ENCODE results near the gene OR6J1.
A peak's percentile ranks its signal among the peaks of the same experiment; 100 is the strongest.
"Not testable (repeated sequence)": the region's sequence is repeated elsewhere in the genome, so short reads cannot be mapped to it uniquely, and the experiment has no call there.

OR6J1 gene

DNA sequence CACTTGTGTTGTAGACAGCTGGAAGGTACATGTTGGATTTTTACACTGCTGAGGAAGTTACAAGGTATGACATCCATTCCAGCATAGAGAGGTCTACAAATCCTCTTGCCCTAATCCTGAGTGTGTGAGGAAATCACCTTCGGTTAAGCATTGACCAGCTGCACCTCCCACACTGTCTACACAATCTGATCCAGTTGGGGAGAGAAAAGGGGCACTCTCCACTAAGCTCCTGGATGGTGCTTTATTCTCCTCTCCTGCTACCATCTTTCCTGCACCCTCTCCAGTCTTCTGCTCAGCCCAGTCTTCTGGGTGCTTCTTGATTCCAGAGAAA, at the start of gene OR6J1:
Gene OR6J1, minus strand, starts transcription at position 48 of the 331 bp plus-strand sequence. CDS start 9,541 bp downstream, outside the sequence.
- DNase-seq (ENCODE audit: low read depth), result no peak

DNA sequence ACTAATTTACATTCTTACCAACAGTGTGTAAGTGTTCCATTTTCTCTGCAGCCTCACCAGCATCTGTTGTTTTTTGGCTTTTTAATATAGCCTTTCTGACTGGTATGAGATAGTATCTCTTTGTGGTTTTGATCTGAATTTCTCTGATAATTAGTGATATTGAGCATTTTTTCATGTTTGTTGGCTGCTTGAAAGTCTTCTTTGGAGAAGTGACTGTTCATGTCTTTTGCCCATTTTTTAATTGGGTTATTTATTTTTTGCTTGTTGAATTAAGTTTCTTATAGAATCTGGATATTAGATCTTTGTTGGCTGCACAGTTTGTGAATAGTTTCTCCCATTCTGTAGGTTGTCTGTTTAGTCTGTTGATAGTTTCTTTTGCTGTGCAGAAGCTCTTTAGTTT, 48.0 kb upstream of the OR6J1 start:
- no peak for DNase-seq (ENCODE audit: low read depth)

DNA sequence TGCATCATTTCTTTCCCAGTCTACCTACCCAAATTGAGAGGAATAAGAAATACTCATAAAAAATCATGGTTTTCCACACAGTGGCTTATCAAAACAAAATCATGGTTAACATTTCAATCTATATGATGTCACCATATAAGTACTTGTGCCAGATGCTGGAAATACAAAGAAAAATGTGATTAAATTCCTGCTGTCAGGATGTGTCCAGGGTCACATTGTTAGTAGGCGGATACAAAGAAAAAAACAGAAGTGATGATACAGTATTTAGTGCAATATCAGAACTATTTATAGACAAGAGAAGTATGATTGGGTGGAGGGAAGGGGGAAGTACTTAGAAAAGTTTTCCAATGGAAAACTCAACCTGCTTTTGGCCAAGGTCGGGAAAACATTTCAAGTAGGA, 47.0 kb upstream of the OR6J1 start:
- no peak for DNase-seq (ENCODE audit: low read depth)

DNA sequence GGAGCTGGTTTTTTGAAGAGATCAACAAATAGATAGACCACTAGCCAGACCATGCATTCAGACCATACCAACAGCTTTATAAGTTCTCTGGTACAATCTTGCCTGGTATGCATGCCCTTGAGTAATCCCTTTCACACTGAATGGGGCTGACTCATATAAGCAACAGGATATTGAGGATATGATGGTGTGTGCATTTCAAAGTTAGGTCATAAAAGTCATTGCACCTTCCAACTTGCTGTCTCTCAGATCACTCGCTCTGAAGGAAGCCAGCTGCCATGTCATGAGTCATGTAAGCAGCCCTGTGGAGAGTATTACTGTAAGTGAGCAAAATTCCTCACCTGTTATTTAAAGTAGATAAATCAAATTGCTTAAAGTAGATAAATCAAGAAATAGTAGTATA, 45.0 kb upstream of the OR6J1 start:
- no peak for DNase-seq (ENCODE audit: low read depth)

DNA sequence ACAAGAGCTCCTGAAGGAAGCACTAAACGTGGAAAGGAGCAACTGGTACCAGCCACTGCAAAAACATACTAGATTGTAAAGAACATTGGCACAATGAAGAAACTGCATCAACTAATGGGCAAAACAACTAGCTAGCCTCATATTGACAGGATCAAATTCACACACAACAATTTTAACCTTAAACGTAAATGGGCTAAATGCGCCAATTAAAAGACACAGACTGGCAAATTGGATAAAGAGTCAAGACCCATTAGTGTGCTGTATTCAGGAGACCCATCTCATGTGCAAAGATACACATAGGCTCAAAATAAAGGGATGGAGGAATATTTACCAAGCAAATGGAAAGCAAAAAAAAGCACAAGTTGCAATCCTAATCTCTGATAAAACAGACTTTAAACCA, 43.8 kb upstream of the OR6J1 start:
- not testable (repeated sequence) for DNase-seq (ENCODE audit: low read depth)

DNA sequence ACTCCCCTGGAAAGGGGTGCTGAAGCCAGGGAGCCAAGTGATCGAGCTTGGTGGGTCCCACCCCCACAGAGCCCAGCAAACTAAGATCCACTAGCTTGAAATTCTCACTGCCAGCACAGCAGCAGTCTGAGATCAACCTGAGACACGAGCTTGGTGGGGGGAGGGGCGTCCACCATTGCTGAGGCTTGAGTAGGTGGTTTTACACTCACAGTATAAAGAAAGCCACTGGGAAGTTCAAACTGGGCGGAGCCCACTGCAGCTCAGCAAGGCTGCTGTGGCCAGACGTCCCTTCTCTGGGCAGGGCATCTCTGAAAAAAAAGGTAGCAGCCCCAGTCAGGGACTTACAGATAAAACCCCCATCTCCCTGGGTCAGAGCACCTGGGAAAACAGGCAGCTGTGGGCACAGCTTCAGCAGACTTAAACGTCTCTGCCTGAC, 42.0 kb upstream of the OR6J1 start:
- not testable (repeated sequence) for DNase-seq (ENCODE audit: low read depth)

DNA sequence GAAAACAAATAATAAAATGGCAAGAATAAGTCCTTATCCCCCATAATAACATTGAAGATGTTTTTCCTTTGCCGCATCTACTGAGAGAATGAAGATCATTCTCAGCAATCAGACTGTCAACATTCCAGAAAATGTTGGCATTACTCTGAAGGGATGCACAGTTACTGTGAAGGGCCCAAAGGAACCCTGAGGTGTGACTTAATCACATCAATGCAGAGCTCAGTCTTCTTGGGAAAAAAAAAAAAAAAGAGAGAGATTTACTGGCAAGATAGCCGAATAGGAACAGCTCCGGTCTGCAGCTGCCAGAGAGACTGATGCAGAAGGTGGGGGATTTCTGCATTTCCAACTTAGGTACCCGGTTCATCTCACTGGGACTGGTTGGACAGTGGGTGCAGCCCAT, 41.3 kb upstream of the OR6J1 start:
- DNase-seq (ENCODE audit: low read depth), result no peak

DNA sequence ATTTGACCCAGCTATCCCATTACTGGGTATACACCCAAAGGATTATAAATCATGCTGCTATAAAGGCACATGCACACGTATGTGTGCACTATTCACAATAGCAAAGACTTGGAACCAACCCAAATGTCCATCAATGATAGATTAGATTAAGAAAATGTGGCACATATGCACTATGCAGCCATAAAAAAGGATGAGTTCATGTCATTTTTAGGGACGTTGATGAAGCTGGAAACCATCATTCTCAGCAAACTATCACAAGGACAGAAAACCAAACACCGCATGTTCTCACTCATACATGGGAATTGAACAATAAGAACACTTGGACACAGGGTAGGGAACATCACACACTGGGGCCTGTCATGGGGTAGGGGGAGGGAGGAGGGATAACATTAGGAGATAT, 39.3 kb upstream of the OR6J1 start:
- DNase-seq (ENCODE audit: low read depth), result not testable (repeated sequence)

DNA sequence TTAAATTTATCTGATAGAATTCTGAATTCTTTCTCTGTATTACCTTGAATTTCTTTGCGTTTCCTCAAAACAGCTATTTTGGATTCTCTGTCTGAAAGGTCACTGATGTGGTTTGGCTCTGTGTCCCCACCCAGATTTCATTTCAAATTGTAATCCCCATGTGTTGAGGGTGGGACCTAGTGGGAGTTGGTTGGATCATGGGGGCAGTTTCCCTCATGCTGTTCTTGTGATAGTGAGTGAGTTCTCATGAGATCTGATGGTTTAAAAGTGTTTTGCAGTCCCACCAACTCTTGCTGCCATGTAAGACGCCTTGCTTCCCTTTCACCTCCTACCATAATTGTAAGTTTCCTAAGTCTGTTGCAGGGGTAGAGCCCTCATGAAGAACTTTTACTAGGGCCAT, 34.1 kb upstream of the OR6J1 start:
- DNase-seq (ENCODE audit: low read depth), result no peak

DNA sequence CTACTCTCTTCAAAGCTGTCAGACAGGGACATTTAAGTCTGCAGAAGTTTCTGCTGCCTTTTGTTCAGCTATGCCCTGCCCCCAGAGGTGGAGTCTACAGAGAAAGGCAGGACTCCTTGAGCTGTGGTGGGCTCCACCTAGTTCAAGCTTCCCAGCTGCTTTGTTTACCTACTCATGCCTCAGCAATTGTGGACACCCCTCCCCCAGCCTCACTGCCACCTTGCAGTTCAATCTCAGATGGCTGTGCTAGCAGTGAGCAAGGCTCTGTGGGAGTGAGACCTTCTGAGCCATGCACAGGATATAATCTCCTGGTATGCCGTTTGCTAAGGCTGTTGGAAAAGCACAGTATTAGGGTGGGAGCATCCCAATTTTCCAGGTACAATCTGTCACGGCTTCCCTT, 33.4 kb upstream of the OR6J1 start:
- not testable (repeated sequence) for DNase-seq (ENCODE audit: low read depth)

DNA sequence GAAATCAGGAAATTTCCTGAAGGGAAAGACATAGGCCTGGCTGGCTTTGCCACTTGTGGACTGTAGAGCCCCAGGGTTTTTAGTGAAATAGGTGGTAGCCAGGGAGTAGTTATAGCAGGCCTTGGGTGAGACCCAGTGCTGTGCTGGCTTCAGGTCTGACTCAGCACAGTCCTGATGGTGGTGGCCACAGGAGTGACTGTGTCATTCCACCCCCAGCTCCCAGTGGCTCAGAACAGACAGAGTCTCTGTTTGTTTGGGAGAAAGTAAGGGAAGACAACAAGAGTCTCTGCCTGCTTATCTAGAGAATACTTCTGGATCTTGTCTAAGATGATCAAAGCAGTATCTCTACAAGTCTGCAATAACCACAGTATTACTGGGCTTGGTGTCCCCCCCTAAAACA, 27.5 kb upstream of the OR6J1 start:
- no peak for DNase-seq (ENCODE audit: low read depth)

DNA sequence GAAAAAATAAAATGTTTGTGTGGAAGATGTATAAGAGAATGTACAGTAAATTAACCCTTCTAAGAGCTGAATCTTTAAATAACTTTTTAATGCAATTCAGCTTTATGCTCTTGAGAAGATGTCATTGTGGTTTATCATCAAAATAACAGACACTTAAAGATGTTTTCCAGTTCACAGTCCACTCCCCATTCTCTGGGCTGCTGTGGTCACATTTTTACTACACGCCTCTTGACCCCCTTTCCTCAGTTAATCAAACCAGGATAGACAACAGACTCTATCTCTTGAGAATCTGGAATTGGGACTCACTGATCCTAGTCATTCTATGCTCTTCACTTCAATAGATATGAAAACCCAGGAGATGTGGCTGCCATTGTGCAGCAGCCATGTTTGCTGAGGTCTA, 24.7 kb upstream of the OR6J1 start:
- DNase-seq (ENCODE audit: low read depth), result no peak

DNA sequence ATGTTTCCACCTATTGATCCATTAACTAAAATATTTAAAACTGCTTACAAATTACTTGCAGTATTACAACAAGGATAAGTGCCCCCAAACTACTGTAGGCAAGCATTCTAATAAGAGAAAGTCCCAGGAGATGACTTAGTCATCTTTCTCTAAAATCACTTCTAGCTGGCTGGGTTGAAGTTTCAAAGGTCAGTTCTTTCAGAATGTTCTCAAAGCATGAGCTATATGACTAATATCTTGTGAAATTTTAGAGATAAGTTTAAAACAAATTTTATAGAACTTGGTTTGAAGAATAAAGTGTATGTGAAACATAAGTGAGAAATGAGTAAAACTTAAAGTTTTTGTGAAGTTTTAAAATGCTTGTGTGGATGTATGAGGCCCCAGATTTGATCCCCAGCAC, 24.3 kb upstream of the OR6J1 start:
- DNase-seq (ENCODE audit: low read depth), result no peak

DNA sequence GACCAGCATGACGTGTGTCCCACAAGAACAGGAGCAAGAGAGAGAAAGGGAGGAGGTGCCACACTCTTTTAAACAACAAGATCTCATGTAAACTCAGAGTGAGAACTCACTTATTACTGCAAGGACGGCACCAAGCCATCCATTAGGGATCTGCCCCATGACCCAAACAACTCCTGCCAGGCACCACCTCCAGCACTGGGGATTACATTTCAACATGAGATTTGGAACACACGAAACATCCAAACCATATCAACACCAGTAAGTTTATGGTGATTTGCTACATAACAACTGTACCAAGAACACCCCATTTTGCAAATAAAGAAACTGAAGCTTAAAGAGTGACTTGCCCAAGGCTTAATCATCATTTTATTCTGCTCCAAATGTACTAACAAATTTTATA, 23.7 kb upstream of the OR6J1 start:
- DNase-seq (ENCODE audit: low read depth), result no peak

DNA sequence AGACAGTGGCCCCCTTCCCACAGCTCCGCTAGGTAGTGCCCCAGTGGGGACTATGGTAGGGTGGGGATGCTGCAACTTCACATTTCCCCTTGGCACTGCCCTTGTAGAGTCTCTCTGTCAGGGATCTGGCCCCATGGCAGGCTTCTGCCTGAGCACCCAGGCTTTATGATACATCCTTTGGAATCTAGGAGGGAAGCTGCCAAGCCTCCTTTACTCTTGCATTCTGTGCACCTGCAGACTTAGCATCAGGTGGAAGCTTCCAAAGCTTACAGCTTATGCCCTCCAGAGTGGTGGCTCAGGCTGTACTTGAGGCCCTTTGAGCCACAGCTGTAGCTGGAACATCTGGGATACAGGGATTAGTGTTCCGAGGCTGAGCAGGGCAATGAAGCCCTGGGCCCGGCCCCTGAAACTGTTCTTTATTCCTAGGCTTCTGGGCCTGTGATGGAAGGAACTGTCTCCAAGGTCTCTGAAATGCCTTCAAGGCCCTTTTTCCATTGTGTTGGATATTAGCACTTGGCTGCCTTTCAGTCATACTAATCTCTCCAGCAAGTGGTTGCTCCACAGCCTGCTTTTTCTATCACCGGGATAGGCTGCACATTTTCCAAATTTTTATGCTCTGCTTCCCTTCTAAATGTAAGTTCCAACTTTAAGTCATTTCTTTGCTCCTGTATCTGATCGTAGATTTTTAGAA, 22.2 kb upstream of the OR6J1 start:
- no peak for DNase-seq (ENCODE audit: low read depth)

DNA sequence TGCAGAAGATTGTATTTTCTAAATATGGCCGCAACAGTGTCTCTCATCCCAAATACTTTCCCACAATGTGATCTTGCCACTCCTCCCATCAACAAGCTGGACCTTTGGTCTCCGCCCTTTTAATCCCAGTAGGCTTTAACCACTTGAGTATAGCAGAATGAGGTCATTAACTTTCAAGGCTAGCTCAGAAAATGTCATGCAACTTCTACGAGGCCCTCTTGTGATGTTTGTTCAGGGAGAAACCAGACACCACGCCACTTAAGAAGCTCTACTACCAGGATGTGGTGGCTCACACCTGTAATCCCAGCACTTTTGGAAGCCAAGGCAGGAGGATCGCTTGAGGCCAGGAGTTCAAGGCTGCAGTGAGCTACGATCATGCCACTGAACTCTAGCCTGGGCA, 20.1 kb upstream of the OR6J1 start:
- DNase-seq (ENCODE audit: low read depth), result no peak

DNA sequence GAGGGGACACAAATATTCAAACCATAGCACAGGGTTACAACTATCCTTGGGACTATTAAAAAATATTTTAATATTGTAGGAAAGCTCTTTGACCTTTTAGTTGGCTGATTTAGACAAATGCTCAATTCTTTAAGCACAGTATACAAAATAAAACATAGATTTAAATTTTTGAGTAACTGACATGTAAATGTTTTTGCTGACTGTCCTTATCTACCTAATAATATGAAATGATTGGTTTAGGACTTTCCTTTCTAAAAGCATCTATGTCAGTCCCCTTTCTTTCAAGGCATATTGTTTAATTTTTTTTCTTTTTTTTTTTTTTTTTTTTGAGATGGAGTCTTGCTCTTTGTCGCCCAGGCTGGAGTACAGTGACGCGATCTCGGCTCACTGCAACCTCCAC, 16.5 kb upstream of the OR6J1 start:
- DNase-seq (ENCODE audit: low read depth), result no peak

DNA sequence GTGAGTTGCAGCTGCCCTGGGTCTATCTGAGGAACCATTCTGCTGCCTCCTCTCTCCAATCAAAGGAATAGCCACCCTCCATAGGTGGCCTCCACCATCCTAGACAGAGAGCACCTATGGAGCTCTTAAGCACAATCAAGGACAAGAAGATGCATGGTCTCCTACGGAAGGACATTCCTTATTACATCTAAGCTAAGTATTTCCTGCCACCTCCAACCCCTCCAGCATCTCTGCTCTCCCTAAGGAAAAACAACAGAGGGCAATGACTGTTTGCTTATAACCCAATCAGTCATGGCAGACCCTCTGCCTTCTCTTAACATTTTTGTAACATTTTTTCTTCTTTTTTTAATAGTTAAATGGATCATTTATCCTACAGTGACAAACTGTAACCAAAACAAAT, 14.8 kb upstream of the OR6J1 start:
- no peak for DNase-seq (ENCODE audit: low read depth)

DNA sequence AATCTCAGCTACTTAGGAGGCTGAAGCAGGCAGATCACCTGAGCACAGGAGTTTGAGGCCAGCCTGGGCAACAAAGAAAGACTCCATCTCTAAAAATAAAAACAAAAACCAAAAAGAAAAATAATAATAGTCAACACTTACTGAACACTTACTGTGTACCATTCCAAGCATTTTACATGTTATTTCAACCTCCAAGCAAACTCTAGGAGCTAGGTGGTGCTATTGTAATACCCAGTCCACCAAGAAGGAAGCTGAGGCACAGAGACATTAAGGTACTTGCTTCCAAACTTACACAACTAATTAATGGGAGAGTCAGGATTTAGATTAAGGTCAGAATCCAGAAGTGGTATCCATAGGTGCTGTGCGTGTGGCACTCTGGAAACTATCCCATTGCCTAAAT, 13.7 kb upstream of the OR6J1 start:
- no peak for DNase-seq (ENCODE audit: low read depth)

DNA sequence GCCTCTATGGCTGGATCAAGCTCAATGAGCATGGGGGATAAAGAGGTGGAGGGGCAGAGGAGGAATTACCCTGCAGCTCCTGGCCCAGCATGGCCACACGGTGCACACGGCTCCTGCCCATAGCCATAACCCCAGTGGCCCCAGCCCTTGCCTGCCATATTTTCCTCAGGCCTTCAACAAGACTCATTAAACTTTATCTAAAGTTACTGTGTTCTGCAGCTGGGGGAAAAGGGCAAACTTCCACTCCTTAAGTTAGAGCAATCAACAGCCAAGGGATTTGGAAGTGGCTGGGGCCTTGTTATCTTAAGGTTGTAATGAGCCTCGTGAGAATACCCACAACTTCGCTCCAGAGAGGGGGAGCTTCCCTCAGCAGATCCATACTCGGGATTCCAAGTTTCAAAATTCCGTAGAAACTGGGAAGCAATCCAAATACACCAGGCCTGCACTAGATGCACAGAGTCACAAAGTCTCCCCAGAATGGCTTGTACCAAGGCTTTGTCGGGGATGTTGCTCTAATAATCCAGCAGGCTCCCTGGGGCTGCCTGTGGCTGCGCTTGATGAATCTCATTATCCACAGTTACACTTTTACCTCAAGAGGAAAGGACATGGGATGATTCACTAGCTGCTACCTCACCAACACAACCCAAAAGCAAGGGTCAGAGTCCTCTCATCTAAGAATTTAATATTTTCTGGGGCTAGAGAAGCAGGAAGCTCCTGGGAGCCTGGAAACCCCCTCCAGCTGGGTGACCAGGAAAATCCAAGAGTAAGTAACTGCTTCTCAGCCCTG, 13.0 kb upstream of the OR6J1 start:
- no peak for DNase-seq (ENCODE audit: low read depth)

DNA sequence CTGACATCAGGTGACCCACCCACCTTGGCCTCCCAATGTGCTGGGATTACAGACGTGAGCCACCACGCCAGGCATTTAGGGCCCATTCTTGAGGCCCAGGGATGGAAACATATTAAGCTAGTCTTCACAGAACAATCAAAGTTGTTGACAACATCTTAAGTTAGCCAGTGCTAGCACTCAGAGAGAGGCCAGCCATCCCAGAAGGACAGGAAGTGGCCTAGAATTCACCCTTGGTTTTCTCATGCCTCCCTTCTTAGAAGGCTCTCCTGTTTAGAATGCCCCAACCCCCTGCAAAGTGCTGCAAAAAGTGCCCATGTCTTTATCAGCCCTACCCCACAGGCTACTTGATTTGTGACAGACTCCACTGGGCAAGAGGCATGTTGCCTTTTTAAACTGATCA, 12.1 kb upstream of the OR6J1 start:
- DNase-seq (ENCODE audit: low read depth), result no peak

DNA sequence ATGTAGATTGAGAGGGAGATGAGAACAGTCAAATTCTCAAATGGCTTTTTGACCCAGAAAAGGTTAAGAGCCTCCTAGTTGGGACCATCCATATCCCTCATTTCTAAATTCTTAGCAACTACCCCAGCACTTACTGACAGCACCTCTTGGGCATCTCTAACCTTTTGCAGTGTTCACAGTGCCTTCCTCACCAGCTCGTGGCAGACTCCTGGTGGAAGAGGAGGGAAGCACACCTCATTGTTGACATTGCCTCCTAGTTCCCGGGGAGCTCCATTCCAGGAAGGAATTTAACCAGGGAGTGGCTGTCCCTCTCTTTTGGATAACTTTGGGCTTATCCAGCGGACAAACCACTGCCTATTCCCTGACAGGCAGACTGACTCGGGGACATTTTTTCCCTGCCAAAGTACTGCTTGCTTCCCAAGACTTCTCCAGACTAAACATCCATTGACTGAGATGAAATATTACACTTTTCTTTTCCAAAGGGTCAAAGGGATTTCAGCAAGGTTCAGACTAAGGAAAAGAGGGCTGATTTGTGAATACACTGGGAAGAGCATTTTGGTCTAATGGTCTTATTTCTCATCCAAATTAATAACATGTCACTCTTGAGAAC, 9.0 kb upstream of the OR6J1 start:
- peak; percentile 14 for DNase-seq (ENCODE audit: low read depth)

DNA sequence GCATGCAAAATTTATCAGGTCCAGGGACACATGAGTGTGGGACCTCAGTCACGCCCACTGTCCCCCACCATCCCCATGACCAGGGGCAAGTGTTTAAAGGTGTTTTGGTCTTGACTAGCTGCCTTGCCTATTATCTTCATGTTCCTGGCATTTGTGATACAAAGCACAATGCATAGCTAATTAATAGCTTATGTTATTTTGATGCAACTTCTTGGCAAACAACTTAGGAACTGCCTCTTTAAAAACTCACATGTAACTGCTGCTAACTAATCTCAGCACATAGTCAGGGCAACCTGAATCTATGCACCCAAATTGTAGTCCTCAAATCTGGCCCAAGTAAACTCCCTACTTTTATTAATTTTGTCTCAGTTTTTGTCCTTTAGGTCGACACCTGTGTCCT, 7.4 kb upstream of the OR6J1 start:
- no peak for DNase-seq (ENCODE audit: low read depth)

Measured in activated T-helper 1 cell treated with Interleukin-2 at 50 U/mL for 16 hours (primary cell).